ENCODE measurements around the gene NUDT10.
"Not testable (repeated sequence)": the region's sequence is repeated elsewhere in the genome, so short reads cannot be mapped to it uniquely, and the experiment has no call there.

NUDT10 gene

DNA sequence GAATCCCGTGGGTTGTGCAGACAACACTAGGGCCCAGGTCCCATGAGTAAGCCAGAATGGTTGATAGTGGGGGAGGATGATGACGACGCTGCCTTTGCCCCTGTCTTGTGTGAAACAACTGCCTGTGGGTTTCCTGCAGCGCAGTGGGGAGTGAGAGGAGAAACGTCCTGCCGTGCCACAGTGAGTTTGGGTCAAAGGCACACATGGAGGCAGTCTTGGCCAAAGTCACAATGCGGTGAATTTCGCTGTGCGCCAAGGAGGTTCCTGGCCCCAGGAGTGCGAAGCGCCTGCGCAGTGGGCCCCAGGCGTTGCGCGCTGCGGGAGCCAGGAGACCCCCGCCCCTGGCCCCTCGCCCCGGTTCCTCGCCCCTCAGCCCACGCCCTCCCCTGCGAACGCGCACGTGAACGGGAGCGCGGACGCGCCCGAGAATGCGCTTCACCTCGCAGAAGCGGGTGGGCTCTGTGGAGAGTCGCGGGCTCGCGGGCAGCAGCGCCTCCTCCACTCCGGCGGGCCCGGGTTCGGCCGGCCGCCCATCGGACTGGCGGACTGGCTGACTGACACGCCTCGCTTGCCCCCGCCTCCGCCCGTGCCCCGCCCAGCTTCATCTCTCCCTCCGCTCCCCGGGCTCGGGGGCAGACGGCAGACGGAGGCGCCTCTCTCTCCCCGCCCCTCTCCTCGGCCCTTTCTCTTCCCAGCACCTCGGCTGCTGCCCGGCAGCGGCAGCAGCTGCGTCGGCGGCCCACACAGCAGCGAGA lies at the start of gene NUDT10:
TSS of gene NUDT10 (plus strand) at position 635 of the 755 bp plus-strand sequence. CDS start 144 bp downstream, outside the sequence.
- DNase-seq (ENCODE audit: low read depth in 2 of 2): peak in 1 of 2 donors; percentile 1

DNA sequence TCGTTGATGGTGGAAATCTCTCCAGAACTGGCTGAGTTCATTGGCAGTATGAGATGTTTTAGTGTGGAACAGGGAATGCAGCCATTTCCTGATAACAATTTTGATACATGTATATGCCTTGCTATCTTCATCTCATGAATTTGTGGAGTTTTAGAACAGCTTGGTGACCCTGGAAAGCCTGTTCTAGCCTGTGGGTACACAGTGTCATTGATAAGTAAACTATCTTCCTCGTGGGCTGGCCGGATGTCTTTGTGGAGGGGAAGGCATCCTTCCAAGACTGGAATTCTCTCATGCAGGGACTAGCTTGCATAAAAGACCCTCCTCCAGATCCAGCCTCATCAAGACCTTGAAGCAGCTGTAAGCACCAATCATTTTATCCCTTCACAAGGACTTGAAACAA lies 40.2 kb upstream of the NUDT10 start:
- no peak for DNase-seq (ENCODE audit: low read depth in 2 of 2)

DNA sequence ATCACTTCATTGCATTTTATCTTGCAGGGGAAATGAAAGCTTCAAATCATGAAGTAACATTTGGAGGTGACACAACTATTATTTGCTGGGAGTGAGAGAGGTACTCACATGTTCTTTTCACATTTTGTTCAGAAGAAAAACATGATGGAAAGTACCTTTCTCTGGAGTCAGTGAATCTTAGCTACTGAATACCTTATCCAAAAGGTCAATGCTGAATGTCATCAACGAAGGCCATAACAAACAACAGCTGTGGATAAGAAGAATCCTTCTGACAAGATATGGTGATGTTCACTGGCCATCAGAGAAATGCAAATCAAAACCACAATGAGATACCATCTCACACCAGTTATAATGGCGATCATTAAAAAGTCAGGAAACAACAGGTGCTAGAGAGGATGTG lies 36.5 kb upstream of the NUDT10 start:
- DNase-seq (ENCODE audit: low read depth in 2 of 2): no peak

DNA sequence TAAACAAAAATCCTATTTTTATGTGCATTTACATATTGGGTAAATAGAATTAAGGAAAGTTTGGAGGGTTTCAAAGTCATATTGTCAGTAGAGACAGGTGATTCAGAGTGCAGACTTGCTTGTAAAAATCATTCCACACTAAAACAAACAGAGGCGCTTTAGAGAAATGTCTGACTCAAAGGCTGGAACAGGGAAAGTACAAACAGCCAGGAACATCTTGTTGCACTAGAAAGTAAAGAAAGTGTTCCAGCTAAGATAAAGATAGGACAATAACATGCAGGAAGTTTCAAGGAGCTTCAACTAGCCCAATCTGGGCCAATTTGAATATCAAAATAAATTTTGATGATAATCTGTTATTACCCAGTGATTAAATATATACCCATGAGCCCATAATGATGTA lies 16.4 kb upstream of the NUDT10 start:
- DNase-seq (ENCODE audit: low read depth in 2 of 2): no peak

DNA sequence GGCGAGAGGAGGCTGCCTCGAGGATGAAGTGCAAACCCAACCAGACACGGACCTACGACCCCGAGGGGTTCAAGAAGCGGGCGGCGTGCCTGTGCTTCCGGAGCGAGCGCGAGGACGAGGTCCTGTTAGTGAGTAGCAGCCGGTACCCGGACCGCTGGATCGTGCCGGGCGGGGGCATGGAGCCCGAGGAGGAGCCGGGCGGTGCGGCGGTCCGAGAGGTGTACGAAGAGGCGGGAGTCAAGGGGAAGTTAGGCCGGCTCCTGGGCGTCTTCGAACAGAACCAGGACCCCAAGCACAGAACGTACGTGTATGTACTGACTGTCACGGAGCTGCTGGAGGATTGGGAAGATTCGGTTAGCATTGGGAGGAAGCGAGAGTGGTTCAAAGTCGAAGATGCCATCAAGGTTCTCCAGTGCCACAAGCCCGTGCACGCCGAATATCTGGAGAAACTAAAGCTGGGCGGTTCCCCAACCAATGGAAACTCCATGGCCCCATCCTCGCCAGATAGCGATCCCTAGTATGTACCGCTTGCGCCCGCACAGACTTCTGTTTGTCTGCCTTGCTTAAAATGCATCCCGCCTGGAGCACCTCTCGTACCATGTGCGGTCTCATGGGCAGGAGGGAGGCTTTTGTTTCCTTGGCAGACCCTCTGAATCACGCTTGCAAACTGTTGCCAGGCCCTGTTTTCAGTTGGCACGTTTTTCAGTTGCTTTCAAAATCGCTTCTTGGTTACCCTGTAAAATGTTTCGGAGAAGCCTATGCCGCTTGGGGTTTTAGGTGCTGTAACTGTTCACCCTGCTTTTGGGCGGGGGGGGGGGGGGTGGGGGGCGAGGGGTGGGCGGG lies 542 bp downstream of the NUDT10 start:
- not testable (repeated sequence) for DNase-seq (ENCODE audit: low read depth in 2 of 2)

DNA sequence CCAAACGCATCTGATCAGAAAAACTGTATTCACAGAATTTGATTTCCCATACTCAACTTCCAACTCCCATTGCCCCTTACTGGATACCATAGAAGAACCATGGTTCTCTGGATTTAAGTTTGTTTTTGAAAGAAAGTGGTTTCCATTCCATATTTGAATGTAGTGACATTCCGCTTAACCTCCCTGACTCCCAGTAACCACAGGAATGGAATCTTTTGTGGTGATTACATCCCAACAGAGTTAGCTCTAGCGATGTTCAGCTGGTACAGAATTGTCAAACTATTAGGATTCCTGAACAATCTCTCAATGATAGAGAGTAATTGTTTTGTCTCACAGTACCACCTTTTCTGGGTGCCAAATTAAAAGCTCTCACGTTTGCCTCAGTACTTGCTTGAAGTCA lies 1.7 kb downstream of the NUDT10 start:
- DNase-seq (ENCODE audit: low read depth in 2 of 2): no peak

DNA sequence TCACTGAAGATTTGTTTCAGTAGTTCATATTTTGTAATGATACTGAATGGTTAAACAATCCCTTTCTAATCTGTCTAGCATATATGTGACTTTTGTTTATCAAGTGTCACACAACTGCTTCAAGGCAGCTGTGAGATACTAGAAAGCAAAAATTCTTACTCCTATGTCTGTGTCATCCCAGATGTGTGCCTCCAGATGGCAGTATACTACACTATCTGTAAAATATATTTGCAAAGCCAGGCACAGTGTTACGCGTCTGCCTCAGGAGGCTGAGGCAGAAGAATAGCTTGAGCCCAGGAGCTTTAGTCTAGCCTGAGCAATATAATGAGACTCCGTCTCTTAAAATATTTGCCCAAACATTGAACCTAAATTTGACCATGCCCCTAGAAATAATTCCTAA lies 4.0 kb downstream of the NUDT10 start:
- DNase-seq (ENCODE audit: low read depth in 2 of 2): no peak

DNA sequence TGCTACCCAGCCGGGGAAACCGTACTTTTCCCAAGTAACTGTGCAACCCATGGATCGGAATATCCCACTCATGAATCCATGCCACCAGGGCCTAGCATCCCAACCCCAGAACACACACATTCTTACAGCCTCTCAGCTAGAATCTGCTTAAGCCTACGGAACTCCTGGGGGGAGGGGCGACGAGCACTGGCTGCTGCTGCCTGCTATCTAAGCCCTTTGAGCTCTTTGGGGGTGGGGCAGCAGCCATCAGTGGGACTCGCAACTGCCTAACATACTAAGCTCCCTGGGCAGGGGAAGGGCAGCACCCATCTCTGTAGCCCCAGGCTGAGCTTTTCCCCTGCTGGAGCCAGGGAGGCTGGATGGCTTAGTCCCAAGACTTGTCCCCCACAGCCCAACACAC lies 28.6 kb downstream of the NUDT10 start:
- no peak for DNase-seq (ENCODE audit: low read depth in 2 of 2)

DNA sequence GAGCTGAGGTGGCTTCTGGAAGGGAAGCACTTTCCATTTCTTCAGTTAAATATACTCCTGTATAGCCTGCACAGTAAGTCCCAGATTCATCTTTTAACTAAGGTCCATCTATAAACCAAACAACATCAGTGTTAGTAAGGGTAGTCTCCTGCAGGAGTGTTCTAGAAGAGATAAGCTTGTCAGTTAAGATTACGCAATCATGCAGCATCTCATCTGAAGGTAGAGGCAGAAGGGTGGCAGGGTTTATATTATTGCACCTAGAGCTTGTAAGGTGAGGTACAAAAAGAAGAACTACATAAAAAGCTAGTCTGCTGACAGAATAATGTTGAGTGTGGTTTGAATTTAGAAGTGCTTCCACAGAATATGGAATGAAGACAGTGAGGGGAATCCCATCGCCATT lies 44.0 kb downstream of the NUDT10 start:
- DNase-seq (ENCODE audit: low read depth in 2 of 2): no peak

Data from activated CD8-positive, alpha-beta memory T cell treated with anti-CD3 and anti-CD28 coated beads for 4 hours (primary cell).